WTC11 (cell line): ENCODE data around the gene EPHA6.

Source experiments
- GTF2I ChIP-seq: fragments of 250-450 bp; sonication (Bioruptor Pico); conservative IDR thresholded peaks from 2 replicates; pipeline ENCODE4 v1.4.0; 2021; ENCODE audit warnings: mild to moderate bottlenecking
- IRF2 ChIP-seq: sonication (generic); formaldehyde crosslinking; IDR thresholded peaks from 2 replicates; pipeline ENCODE4 v1.8.0; 2022; ENCODE audit warnings: low read depth, missing genetic modification reagents, borderline replicate concordance
- NR2C2 ChIP-seq: sonication (generic); formaldehyde crosslinking; IDR thresholded peaks from 2 replicates; pipeline ENCODE4 v1.8.0; 2022; ENCODE audit warnings: mild to moderate bottlenecking, missing genetic modification reagents
- PREB ChIP-seq: sonication (generic); formaldehyde crosslinking; IDR thresholded peaks from 2 replicates; pipeline ENCODE4 v1.8.1; 2022; ENCODE audit warnings: mild to moderate bottlenecking, missing genetic modification reagents, moderate library complexity, borderline replicate concordance
- TF ChIP-seq, protein P1 (sequence below): fragments of 200-600 bp; IDR thresholded peaks from 2 replicates; pipeline ENCODE4 v1.8.0; 2022; ENCODE audit warnings: antibody characterized with exemption
- TF ChIP-seq, protein P2 (sequence below): sonication (generic); formaldehyde crosslinking; IDR thresholded peaks from 2 replicates; pipeline ENCODE4 v1.8.1; 2023; ENCODE audit warnings: mild to moderate bottlenecking, moderate library complexity, missing genetic modification reagents

- TF ChIP-seq IRF2 (CRISPR knock-in tag) (no peak), NR2C2 (no peak), PREB (CRISPR knock-in tag) (no peak), GTF2I (CRISPR knock-in tag) (no peak)
- TF ChIP-seq, protein P1, sequence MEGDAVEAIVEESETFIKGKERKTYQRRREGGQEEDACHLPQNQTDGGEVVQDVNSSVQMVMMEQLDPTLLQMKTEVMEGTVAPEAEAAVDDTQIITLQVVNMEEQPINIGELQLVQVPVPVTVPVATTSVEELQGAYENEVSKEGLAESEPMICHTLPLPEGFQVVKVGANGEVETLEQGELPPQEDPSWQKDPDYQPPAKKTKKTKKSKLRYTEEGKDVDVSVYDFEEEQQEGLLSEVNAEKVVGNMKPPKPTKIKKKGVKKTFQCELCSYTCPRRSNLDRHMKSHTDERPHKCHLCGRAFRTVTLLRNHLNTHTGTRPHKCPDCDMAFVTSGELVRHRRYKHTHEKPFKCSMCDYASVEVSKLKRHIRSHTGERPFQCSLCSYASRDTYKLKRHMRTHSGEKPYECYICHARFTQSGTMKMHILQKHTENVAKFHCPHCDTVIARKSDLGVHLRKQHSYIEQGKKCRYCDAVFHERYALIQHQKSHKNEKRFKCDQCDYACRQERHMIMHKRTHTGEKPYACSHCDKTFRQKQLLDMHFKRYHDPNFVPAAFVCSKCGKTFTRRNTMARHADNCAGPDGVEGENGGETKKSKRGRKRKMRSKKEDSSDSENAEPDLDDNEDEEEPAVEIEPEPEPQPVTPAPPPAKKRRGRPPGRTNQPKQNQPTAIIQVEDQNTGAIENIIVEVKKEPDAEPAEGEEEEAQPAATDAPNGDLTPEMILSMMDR: no peak
- TF ChIP-seq, protein P2, sequence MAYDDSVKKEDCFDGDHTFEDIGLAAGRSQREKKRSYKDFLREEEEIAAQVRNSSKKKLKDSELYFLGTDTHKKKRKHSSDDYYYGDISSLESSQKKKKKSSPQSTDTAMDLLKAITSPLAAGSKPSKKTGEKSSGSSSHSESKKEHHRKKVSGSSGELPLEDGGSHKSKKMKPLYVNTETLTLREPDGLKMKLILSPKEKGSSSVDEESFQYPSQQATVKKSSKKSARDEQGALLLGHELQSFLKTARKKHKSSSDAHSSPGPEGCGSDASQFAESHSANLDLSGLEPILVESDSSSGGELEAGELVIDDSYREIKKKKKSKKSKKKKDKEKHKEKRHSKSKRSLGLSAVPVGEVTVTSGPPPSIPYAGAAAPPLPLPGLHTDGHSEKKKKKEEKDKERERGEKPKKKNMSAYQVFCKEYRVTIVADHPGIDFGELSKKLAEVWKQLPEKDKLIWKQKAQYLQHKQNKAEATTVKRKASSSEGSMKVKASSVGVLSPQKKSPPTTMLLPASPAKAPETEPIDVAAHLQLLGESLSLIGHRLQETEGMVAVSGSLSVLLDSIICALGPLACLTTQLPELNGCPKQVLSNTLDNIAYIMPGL (CRISPR knock-in tag): no peak
Observed at GRCh38 chr3:97510795-97511194, 696.4 kb downstream of the EPHA6 start.
